Neural progenitor cell (in vitro differentiated cells): ENCODE measurements around the gene COL4A3. TPM values are rescaled to one million over a fixed set of nuclear protein-coding genes. Genes with fewer than 3 reads are reported as not detected.
"Not testable (repeated sequence)": the region's sequence is repeated elsewhere in the genome, so short reads cannot be mapped to it uniquely, and the experiment has no call there.

Source experiments
- DNase-seq: peaks from one replicate; pipeline ENCODE4 v3.0.0-alpha.2; 2016; ENCODE audit warnings: low spot score
- H2AFZ ChIP-seq: fragments of 200-600 bp; sonication (generic); replicated peaks from 2 replicates; pipeline ENCODE4 v1.6.1; 2016; ENCODE audit warnings: antibody characterized with exemption
- H3F3A ChIP-seq: fragments of 200-600 bp; sonication (generic); 2 replicates; pipeline ENCODE4 v1.6.1; 2016; ENCODE audit warnings: antibody characterized with exemption, low read depth
- H3K27ac ChIP-seq: fragments of 200-600 bp; sonication (generic); 2 replicates; pipeline ENCODE4 v1.5.1; 2016; ENCODE audit warnings: mild to moderate bottlenecking
- H3K27me3 ChIP-seq: fragments of 200-600 bp; sonication (generic); 2 replicates; pipeline ENCODE4 v1.6.1; 2016; ENCODE audit warnings: mild to moderate bottlenecking, moderate library complexity
- H3K36me3 ChIP-seq: fragments of 200-600 bp; sonication (generic); 2 replicates; pipeline ENCODE4 v1.5.1; 2016
- H3K4me1 ChIP-seq: fragments of 200-600 bp; sonication (generic); 2 replicates; pipeline ENCODE4 v1.6.1; 2016; ENCODE audit warnings: mixed run types
- H3K4me2 ChIP-seq: fragments of 200-600 bp; sonication (generic); 2 replicates; pipeline ENCODE4 v1.6.1; 2016
- H3K4me3 ChIP-seq: fragments of 200-600 bp; sonication (generic); 2 replicates; pipeline ENCODE4 v1.5.1; 2016
- H3K79me2 ChIP-seq: fragments of 200-600 bp; sonication (generic); 2 replicates; pipeline ENCODE4 v1.6.1; 2016; ENCODE audit warnings: low read depth
- H3K9ac ChIP-seq: fragments of 200-600 bp; sonication (generic); 2 replicates; pipeline ENCODE4 v1.6.1; 2016
- H3K9me3 ChIP-seq: fragments of 200-600 bp; sonication (generic); 2 replicates; pipeline ENCODE4 v1.5.1; 2016; ENCODE audit warnings: low read depth
- H4K20me1 ChIP-seq: fragments of 200-600 bp; sonication (generic); 2 replicates; pipeline ENCODE4 v1.6.1; 2016; ENCODE audit warnings: low read depth
- H3K27ac Mint-ChIP-seq: 3 replicates; pipeline ENCODE4 v1.8.0; 2021; ENCODE audit warnings: mixed read lengths
- H3K27me3 Mint-ChIP-seq: 2 replicates; pipeline ENCODE4 v1.8.0; 2022; ENCODE audit warnings: low read depth, mild to moderate bottlenecking, inconsistent platforms, moderate library complexity, mixed read lengths; ENCODE audit not compliant: insufficient read depth
- H3K36me3 Mint-ChIP-seq: 3 replicates; pipeline ENCODE4 v1.8.0; 2021; ENCODE audit warnings: mixed read lengths
- H3K4me1 Mint-ChIP-seq: 3 replicates; pipeline ENCODE4 v1.8.0; 2021; ENCODE audit warnings: mixed read lengths
- H3K4me3 Mint-ChIP-seq: 3 replicates; pipeline ENCODE4 v1.8.0; 2021; ENCODE audit warnings: mild to moderate bottlenecking, moderate library complexity, mixed read lengths
- H3K9me3 Mint-ChIP-seq: 3 replicates; pipeline ENCODE4 v1.8.0; 2020; ENCODE audit warnings: mixed read lengths
- EZH2 ChIP-seq: fragments of 200-600 bp; sonication (generic); IDR thresholded peaks from 2 replicates; pipeline ENCODE4 v1.6.1; 2017; ENCODE audit warnings: antibody characterized with exemption, mild to moderate bottlenecking, moderate library complexity
- EZH2phosphoT487 ChIP-seq: fragments of 200-600 bp; sonication (generic); IDR thresholded peaks from 2 replicates; pipeline ENCODE4 v1.6.1; 2017; ENCODE audit warnings: antibody characterized with exemption
- total RNA-seq: library from RNA; depleted of rRNA; stranded (reverse); fragments of >200 nt; gene quantifications from 2 replicates; pipeline ENCODE4 v1.2.3, GENCODE V29; 2015; ENCODE audit warnings: low replicate concordance
- TF ChIP-seq, protein P1 (sequence below): fragments of 200-600 bp; sonication (generic); IDR thresholded peaks from 2 replicates; pipeline ENCODE4 v1.5.1; 2017; ENCODE audit warnings: antibody characterized with exemption, mild to moderate bottlenecking

Gene COL4A3
- total RNA-seq, 1 donor from 2014 or later: not detected

DNA sequence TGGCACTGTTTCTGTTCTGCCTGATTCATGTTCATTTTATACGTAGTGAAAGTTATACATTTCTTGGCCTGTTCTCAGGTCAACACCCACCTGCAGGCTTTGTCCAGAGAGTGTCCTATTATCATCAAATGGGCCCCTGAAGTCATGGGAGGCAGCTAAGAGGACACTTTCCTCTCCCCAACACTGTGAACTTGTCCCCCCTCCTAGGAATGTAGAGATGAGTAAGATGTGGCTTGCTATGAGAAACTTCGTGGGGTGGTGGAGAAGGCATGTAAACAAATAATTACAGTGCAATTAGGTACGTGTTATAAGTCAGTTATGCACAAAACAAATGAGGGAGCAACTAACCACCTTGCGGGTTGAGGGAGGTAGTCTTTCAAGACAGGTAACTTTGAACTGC lies 57.9 kb downstream of the COL4A3 start:
- H3K4me3 ChIP-seq: no peak overlapping the region
- H2AFZ ChIP-seq: no peak overlapping the region
- no peaks in the 10 kb centered on the region for H3K9me3 ChIP-seq
- H3K27ac ChIP-seq: no peak overlapping the region
- Mint-ChIP-seq H3K36me3 (no peaks in the 10 kb centered on the region), H3K27me3 (peaks cover 5% of the 10 kb centered on the region), H3K4me3 (no peak overlapping the region), H3K27ac (no peak overlapping the region), H3K9me3 (no peaks in the 10 kb centered on the region), H3K4me1 (no peaks in the 10 kb centered on the region)
- H3K27me3 ChIP-seq: no peaks in the 10 kb centered on the region
- DNase-seq: no peak
- no peak overlapping the region for H3K4me2 ChIP-seq
- no peaks in the 10 kb centered on the region for H3K79me2 ChIP-seq
- H3K4me1 ChIP-seq: no peaks in the 10 kb centered on the region
- H4K20me1 ChIP-seq: no peaks in the 10 kb centered on the region
- H3K9ac ChIP-seq: no peak overlapping the region
- no peaks in the 10 kb centered on the region for H3F3A ChIP-seq
- H3K36me3 ChIP-seq: no peaks in the 10 kb centered on the region
- TF ChIP-seq EZH2 (no peak), EZH2phosphoT487 (no peak)
- TF ChIP-seq, protein P1, sequence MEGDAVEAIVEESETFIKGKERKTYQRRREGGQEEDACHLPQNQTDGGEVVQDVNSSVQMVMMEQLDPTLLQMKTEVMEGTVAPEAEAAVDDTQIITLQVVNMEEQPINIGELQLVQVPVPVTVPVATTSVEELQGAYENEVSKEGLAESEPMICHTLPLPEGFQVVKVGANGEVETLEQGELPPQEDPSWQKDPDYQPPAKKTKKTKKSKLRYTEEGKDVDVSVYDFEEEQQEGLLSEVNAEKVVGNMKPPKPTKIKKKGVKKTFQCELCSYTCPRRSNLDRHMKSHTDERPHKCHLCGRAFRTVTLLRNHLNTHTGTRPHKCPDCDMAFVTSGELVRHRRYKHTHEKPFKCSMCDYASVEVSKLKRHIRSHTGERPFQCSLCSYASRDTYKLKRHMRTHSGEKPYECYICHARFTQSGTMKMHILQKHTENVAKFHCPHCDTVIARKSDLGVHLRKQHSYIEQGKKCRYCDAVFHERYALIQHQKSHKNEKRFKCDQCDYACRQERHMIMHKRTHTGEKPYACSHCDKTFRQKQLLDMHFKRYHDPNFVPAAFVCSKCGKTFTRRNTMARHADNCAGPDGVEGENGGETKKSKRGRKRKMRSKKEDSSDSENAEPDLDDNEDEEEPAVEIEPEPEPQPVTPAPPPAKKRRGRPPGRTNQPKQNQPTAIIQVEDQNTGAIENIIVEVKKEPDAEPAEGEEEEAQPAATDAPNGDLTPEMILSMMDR: no peak

DNA sequence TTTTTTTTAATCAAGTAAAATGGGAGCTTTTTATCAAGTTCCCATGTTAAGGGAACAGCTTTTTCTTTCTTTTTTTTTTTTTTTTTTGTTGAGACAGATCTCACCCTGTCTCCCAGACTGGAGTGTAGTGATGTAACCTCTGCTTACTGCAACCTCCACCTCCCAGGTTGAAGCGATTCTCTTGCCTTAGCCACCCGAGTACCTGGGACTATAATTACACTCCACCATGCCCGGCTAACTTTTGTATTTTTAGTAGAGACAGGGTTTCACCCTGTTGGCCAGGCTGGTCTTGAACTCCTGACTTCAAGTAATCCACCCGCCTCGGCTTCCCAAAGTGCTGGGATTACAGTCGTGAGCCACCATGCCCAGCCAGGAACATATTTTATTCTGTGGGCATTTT lies 61.2 kb downstream of the COL4A3 start:
- not testable (repeated sequence) for H3K4me2 ChIP-seq, H3K36me3 Mint-ChIP-seq, H3K27ac Mint-ChIP-seq, H2AFZ ChIP-seq, H3K4me1 Mint-ChIP-seq, H3K9me3 ChIP-seq, H3K4me1 ChIP-seq, DNase-seq, H3K79me2 ChIP-seq, H3K4me3 ChIP-seq, H3K4me3 Mint-ChIP-seq, H3K36me3 ChIP-seq, H4K20me1 ChIP-seq, H3K27me3 ChIP-seq, H3K9ac ChIP-seq, H3K9me3 Mint-ChIP-seq, H3K27ac ChIP-seq, H3F3A ChIP-seq, H3K27me3 Mint-ChIP-seq

- Histone ChIP-seq H2AFZ (no peak overlapping the region), H3F3A (no peaks in the 10 kb centered on the region), H3K27ac (no peak overlapping the region), H3K36me3 (no peaks in the 10 kb centered on the region), H4K20me1 (no peaks in the 10 kb centered on the region), H3K9ac (no peak overlapping the region), H3K27me3 (no peaks in the 10 kb centered on the region), H3K4me3 (no peak overlapping the region), H3K9me3 (no peaks in the 10 kb centered on the region), H3K4me2 (no peak overlapping the region), H3K4me1 (no peaks in the 10 kb centered on the region), H3K79me2 (no peaks in the 10 kb centered on the region)
- DNase-seq: no peak
- H3K4me3 Mint-ChIP-seq: no peak overlapping the region
- H3K27ac Mint-ChIP-seq: no peak overlapping the region
- no peak for TF ChIP-seq EZH2phosphoT487
- no peak for TF ChIP-seq EZH2
- TF ChIP-seq, protein P1: no peak
- H3K9me3 Mint-ChIP-seq: no peaks in the 10 kb centered on the region
- H3K36me3 Mint-ChIP-seq: no peaks in the 10 kb centered on the region
- peaks cover 6% of the 10 kb centered on the region for H3K27me3 Mint-ChIP-seq
- no peaks in the 10 kb centered on the region for H3K4me1 Mint-ChIP-seq
These were observed 63.7 kb downstream of the COL4A3 start for GRCh38 chr2:227228061-227228667.

DNA sequence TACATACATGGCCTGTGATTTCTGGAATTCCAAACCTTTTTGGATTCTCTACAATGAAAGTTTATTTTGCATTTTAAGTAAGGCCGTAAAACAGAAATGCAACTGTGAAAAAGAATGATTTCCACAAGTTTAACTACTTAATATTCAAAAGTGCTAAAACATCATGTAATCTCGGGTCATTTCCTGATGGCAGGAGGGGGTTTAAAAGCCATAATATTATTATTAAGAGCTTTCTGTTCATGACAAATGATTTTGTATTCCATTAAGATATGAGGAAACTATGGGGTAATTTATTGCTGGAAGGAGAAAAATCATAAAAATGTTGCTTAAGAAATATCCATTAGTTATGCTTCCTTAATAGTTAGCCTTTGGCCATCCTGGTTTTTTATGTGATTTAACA lies 65.7 kb downstream of the COL4A3 start:
- Mint-ChIP-seq H3K27ac (no peak overlapping the region), H3K4me3 (no peak overlapping the region), H3K4me1 (no peaks in the 10 kb centered on the region), H3K9me3 (no peaks in the 10 kb centered on the region), H3K27me3 (peaks cover 6% of the 10 kb centered on the region), H3K36me3 (no peaks in the 10 kb centered on the region)
- Histone ChIP-seq H3K36me3 (no peaks in the 10 kb centered on the region), H2AFZ (no peak overlapping the region), H3K79me2 (no peaks in the 10 kb centered on the region), H3K4me3 (no peak overlapping the region), H3K9me3 (no peaks in the 10 kb centered on the region), H3K4me2 (no peak overlapping the region), H3K9ac (no peak overlapping the region), H4K20me1 (no peaks in the 10 kb centered on the region), H3K27me3 (no peaks in the 10 kb centered on the region), H3K4me1 (no peaks in the 10 kb centered on the region), H3K27ac (no peak overlapping the region), H3F3A (no peaks in the 10 kb centered on the region)
- TF ChIP-seq EZH2phosphoT487: no peak
- TF ChIP-seq, protein P1: no peak
- no peak for TF ChIP-seq EZH2
- DNase-seq: no peak
